Neuronal stem cell (in vitro differentiated cells): ENCODE measurements around the gene FARP1.

ENCODE experiments used
- DNase-seq: peaks from one replicate; pipeline ENCODE4 v3.0.0-alpha.2; 2013; ENCODE audit warnings: low spot score
- H2AFZ ChIP-seq: one replicate; pipeline ENCODE4 v1.6.1; 2013; ENCODE audit warnings: mild to moderate bottlenecking, low read length, inconsistent platforms
- H2AK5ac ChIP-seq: 2 replicates; pipeline ENCODE4 v1.6.1; 2013; ENCODE audit warnings: low read depth, mild to moderate bottlenecking, inconsistent platforms, low read length, moderate library complexity, mixed read lengths
- H2BK120ac ChIP-seq: 2 replicates; pipeline ENCODE4 v1.6.1; 2013; ENCODE audit warnings: low read depth, mild to moderate bottlenecking, inconsistent platforms, low read length, moderate library complexity, mixed read lengths
- H2BK12ac ChIP-seq: one replicate; pipeline ENCODE4 v1.6.1; 2013; ENCODE audit warnings: low read length, inconsistent platforms
- H2BK15ac ChIP-seq: 2 replicates; pipeline ENCODE4 v1.6.1; 2013; ENCODE audit warnings: mild to moderate bottlenecking, low read length, inconsistent platforms, mixed read lengths
- H2BK5ac ChIP-seq: one replicate; pipeline ENCODE4 v1.6.1; 2013; ENCODE audit warnings: inconsistent platforms, mild to moderate bottlenecking, low read length, moderate library complexity
- H3K14ac ChIP-seq: one replicate; pipeline ENCODE4 v1.6.1; 2013; ENCODE audit warnings: low read length, inconsistent platforms
- H3K18ac ChIP-seq: 2 replicates; pipeline ENCODE4 v1.6.1; 2013; ENCODE audit warnings: low read length, inconsistent platforms
- H3K23ac ChIP-seq: 2 replicates; pipeline ENCODE4 v1.6.1; 2013; ENCODE audit warnings: low read depth, mild to moderate bottlenecking, mixed read lengths, low read length, inconsistent platforms; ENCODE audit not compliant: poor library complexity
- H3K27ac ChIP-seq: replicated peaks from 3 replicates; pipeline ENCODE4 v1.5.1; 2013; ENCODE audit warnings: low read length, inconsistent platforms
- H3K27me3 ChIP-seq, 3 experiments: 2 replicates each; pipeline ENCODE4 v1.6.1; 2013; ENCODE audit warnings: low read length in 3 of 3, mild to moderate bottlenecking in 2 of 3, inconsistent platforms in 1 of 3, low read depth in 1 of 3, mixed read lengths in 1 of 3, moderate library complexity in 1 of 3; ENCODE audit not compliant: control insufficient read depth in 3 of 3, insufficient read depth in 3 of 3
- H3K36me3 ChIP-seq, 2 donors: replicated peaks in 1 of 2; 2 replicates each; pipeline ENCODE4 v1.6.1; 2013; ENCODE audit warnings: low read length in 2 of 2; ENCODE audit not compliant: control insufficient read depth in 2 of 2, insufficient read depth in 2 of 2
- H3K4ac ChIP-seq: 2 replicates; pipeline ENCODE4 v1.6.1; 2013; ENCODE audit warnings: inconsistent platforms, mild to moderate bottlenecking, low read length, moderate library complexity
- H3K4me1 ChIP-seq, 2 donors: 1 replicate in 1 of 2; 2 replicates in 1 of 2; pipeline ENCODE4 v1.6.1; 2013; ENCODE audit warnings: low read length in 2 of 2, low read depth in 1 of 2; ENCODE audit not compliant: control insufficient read depth in 2 of 2, insufficient read depth in 1 of 2
- H3K4me2 ChIP-seq: one replicate; pipeline ENCODE4 v1.6.1; 2013; ENCODE audit warnings: mild to moderate bottlenecking, low read length, inconsistent platforms; ENCODE audit not compliant: insufficient read depth, poor library complexity, severe bottlenecking
- H3K4me3 ChIP-seq, 2 donors: 2 replicates each; pipeline ENCODE4 v1.5.1; 2013; ENCODE audit warnings: low read length in 2 of 2, mild to moderate bottlenecking in 2 of 2, inconsistent platforms in 1 of 2, moderate library complexity in 1 of 2
- H3K79me1 ChIP-seq: one replicate; pipeline ENCODE4 v1.6.1; 2013; ENCODE audit warnings: low read depth, mild to moderate bottlenecking, inconsistent platforms, low read length, moderate library complexity
- H3K9ac ChIP-seq: one replicate; pipeline ENCODE4 v1.6.1; 2013; ENCODE audit warnings: mild to moderate bottlenecking, low read depth, low read length, inconsistent platforms; ENCODE audit not compliant: poor library complexity
- H3K9me3 ChIP-seq, 2 donors: replicated peaks in 1 of 2; 2 replicates each; pipeline versions ENCODE3 to v1.6.1; 2013; ENCODE audit warnings: low read length in 2 of 2, mild to moderate bottlenecking in 2 of 2, inconsistent platforms in 1 of 2, low read depth in 1 of 2, mixed read lengths in 1 of 2, moderate library complexity in 1 of 2; ENCODE audit not compliant: control insufficient read depth in 2 of 2, insufficient read depth in 1 of 2
- H4K8ac ChIP-seq: one replicate; pipeline ENCODE4 v1.6.1; 2013; ENCODE audit warnings: low read depth, mild to moderate bottlenecking, inconsistent platforms, low read length, moderate library complexity
- H4K91ac ChIP-seq: one replicate; pipeline ENCODE4 v1.6.1; 2013; ENCODE audit warnings: low read length, low read depth, mild to moderate bottlenecking, inconsistent platforms; ENCODE audit not compliant: poor library complexity
- WGBS, 2 donors: extraction: QIAGEN DNeasy Blood & Tissue Kit; methylation state at CpG; one replicate each; pipeline ENCODE4 v1.1.7; 2013; ENCODE audit warnings: missing lambda C conversion rate in 2 of 2, mixed read lengths in 1 of 2; ENCODE audit not compliant: insufficient read length in 2 of 2, insufficient replicate concordance in 1 of 2; ENCODE audit errors: extremely low coverage in 2 of 2; 5-methylcytosine and 5-hydroxymethylcytosine counted together

FARP1 gene

GRCh38 chr13:98236197-98236596, 93.3 kb downstream of the FARP1 start:
- Histone ChIP-seq H2AK5ac (no peak overlapping the region), H3K4ac (no peak overlapping the region), H3K4me3 (no peak overlapping the region), H3K9me3 (no peaks in the 10 kb centered on the region), H3K79me1 (peaks cover 12% of the 10 kb centered on the region), H2BK5ac (no peak overlapping the region), H3K36me3 (peaks cover 3 to 4% of the 10 kb centered on the region in 2 donors), H3K23ac (no peak overlapping the region), H2BK12ac (no peak overlapping the region), H2BK120ac (no peak overlapping the region), H3K18ac (no peak overlapping the region), H3K4me1 (no peaks in the 10 kb centered on the region), H4K91ac (no peak overlapping the region), H3K9ac (no peak overlapping the region), H4K8ac (no peak overlapping the region), H3K27me3 (no peaks in the 10 kb centered on the region), H3K27ac (no peak overlapping the region), H3K4me2 (no peak overlapping the region), H2AFZ (no peak overlapping the region), H3K14ac (no peak overlapping the region), H2BK15ac (no peak overlapping the region)
- WGBS, 2 donors = no CpG with 5 or more reads among the region's 6 CpGs
- no peak for DNase-seq

GRCh38 chr13:98237331-98237730, 94.4 kb downstream of the FARP1 start:
- WGBS, 2 donors = no CpG with 5 or more reads among the region's 8 CpGs
- no peak overlapping the region for H4K91ac ChIP-seq
- no peak overlapping the region for H3K14ac ChIP-seq
- no peak overlapping the region for H2BK5ac ChIP-seq
- H3K4me1 ChIP-seq = no peaks in the 10 kb centered on the region
- no peak overlapping the region for H3K4me3 ChIP-seq
- no peak overlapping the region for H3K18ac ChIP-seq
- no peak overlapping the region for H3K27ac ChIP-seq
- no peak for DNase-seq
- H2BK12ac ChIP-seq = no peak overlapping the region
- H2AFZ ChIP-seq = no peak overlapping the region
- H2AK5ac ChIP-seq = no peak overlapping the region
- H2BK120ac ChIP-seq = no peak overlapping the region
- peaks cover 3 to 4% of the 10 kb centered on the region in 2 donors for H3K36me3 ChIP-seq
- H3K27me3 ChIP-seq = no peaks in the 10 kb centered on the region
- H3K4me2 ChIP-seq = no peak overlapping the region
- no peak overlapping the region for H3K4ac ChIP-seq
- H2BK15ac ChIP-seq = no peak overlapping the region
- no peak overlapping the region for H3K23ac ChIP-seq
- no peak overlapping the region for H4K8ac ChIP-seq
- no peaks in the 10 kb centered on the region for H3K9me3 ChIP-seq
- peaks cover 13% of the 10 kb centered on the region for H3K79me1 ChIP-seq
- H3K9ac ChIP-seq = no peak overlapping the region

DNA sequence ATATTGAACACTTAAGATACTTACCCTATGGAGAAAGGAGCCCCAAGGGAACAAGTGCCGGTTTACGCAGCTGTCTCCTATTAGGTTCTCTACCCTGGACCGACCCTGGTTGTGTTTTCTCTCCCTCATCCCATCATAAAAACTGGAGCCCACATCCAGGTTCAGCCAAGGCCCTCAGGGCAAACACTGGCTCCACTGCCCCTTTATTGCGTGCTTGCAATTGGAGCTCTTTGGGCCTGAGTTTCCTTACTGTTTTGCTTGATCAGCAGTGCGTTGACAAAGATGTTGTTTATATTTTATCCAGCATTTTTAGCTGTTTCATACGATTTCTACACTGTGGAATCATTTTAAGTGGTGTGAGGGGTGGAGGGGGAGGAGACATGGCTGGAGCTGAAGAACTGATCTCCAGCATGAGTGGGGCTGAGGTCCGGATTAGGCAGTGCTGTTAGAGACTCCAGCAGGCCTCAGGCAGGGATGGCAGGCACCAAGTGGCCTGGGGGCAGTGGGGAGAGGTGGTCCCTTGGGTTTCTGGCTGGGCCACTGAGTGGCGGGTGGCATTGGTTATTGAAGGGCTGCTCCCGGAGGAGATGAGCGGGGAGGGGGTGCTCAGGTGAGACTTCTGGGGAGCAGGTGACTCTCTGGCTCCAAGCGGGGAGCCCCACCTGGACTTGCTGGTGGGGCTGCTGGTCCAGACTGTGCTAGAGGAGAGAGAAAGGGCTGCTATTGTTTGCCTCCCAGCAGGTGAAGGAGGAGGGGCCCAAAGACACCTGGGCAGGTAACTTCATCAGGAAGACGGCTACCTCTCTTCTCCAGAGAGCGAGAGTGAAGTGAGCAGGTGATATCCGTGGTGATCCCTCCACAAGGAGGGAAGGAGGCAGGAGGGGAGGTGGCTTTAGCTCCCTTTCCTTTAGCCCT, 96.5 kb downstream of the FARP1 start:
- Histone ChIP-seq H3K14ac (no peak overlapping the region), H3K9ac (no peak overlapping the region), H2AFZ (no peak overlapping the region), H3K23ac (no peak overlapping the region), H2BK15ac (no peak overlapping the region), H3K27me3 (no peaks in the 10 kb centered on the region), H2BK12ac (no peak overlapping the region), H3K27ac (no peak overlapping the region), H3K4me2 (no peak overlapping the region), H3K79me1 (peaks cover 11% of the 10 kb centered on the region), H2BK120ac (no peak overlapping the region), H4K8ac (no peak overlapping the region), H3K4me1 (no peaks in the 10 kb centered on the region), H2BK5ac (no peak overlapping the region), H2AK5ac (no peak overlapping the region), H3K9me3 (no peaks in the 10 kb centered on the region), H3K4ac (no peak overlapping the region), H3K18ac (no peak overlapping the region), H3K4me3 (no peak overlapping the region), H3K36me3 (peaks cover 3 to 4% of the 10 kb centered on the region in 2 donors), H4K91ac (no peak overlapping the region)
- no peak for DNase-seq
- no CpG with 5 or more reads among the region's 14 CpGs for WGBS, 2 donors

DNA sequence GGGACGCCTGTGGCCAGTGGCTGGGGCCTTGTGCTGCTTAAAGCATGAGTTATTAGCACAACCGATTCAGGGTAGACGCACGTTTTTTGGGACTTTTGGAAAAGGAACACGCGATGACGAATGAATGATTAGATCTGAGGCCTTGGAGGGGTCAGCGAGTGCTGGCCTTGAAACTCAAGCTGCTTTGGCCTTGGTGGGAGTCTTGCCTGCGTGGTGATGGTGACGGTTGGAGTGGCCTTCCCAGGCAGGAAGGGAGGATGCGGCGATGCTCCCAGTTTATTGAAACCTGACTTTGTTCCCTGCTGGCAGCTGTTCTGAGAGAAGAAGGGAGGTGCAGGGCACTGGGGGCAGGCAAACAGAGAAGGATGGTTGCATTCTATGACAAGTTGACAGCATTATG, 97.2 kb downstream of the FARP1 start:
- H2BK5ac ChIP-seq = no peak overlapping the region
- no peak for DNase-seq
- H2AFZ ChIP-seq = no peak overlapping the region
- no peak overlapping the region for H2BK15ac ChIP-seq
- H3K14ac ChIP-seq = no peak overlapping the region
- no peak overlapping the region for H3K4me3 ChIP-seq
- no peak overlapping the region for H2BK12ac ChIP-seq
- H3K18ac ChIP-seq = no peak overlapping the region
- H3K27ac ChIP-seq = no peak overlapping the region
- peaks cover 3 to 4% of the 10 kb centered on the region in 2 donors for H3K36me3 ChIP-seq
- no peak overlapping the region for H3K23ac ChIP-seq
- no peak overlapping the region for H3K4me2 ChIP-seq
- no peaks in the 10 kb centered on the region for H3K4me1 ChIP-seq
- peaks cover 11% of the 10 kb centered on the region for H3K79me1 ChIP-seq
- peak overlapping the region; percentile 18 for H3K9ac ChIP-seq
- H2AK5ac ChIP-seq = no peak overlapping the region
- no peak overlapping the region for H3K4ac ChIP-seq
- no peaks in the 10 kb centered on the region for H3K9me3 ChIP-seq
- H2BK120ac ChIP-seq = no peak overlapping the region
- no peaks in the 10 kb centered on the region for H3K27me3 ChIP-seq
- H4K91ac ChIP-seq = no peak overlapping the region
- WGBS, 2 donors = no CpG with 5 or more reads among the region's 12 CpGs
- no peak overlapping the region for H4K8ac ChIP-seq
